HG03095 (cell line): ENCODE data around the gene PPIA.
A peak's percentile ranks its signal among the peaks of the same experiment; 100 is the strongest.

ENCODE experiments used
- ATAC-seq: cut with Tn5 transposase; IDR thresholded peaks from one replicate; pipeline ENCODE4 v1.9.1; 2021; ENCODE audit warnings: moderate library complexity; ENCODE audit not compliant: unreplicated experiment

Gene PPIA

GRCh38 chr7:44796504-44797328 lies at the start of gene PPIA:
Gene PPIA, plus strand, starts transcription at chr7:44796681. Its CDS starts 44 bp downstream, at chr7:44796725.
- ATAC-seq: peak; percentile 81

- peak; percentile 63 for ATAC-seq
These were observed 48.2 kb upstream of the PPIA start, which contains the start of gene ZMIZ2 for GRCh38 chr7:44748045-44748947. Gene ZMIZ2, plus strand, starts transcription at chr7:44748847. Its CDS starts 7,403 bp downstream, at chr7:44756250.

- ATAC-seq: peak; percentile 12
These were observed 47.3 kb upstream of the PPIA start for GRCh38 chr7:44748948-44749731.

- no peak for ATAC-seq
These were observed 46.5 kb upstream of the PPIA start for GRCh38 chr7:44749992-44750391.

GRCh38 chr7:44750424-44750823 lies 46.1 kb upstream of the PPIA start:
- no peak for ATAC-seq

GRCh38 chr7:44750921-44751571 lies 45.4 kb upstream of the PPIA start:
- peak; percentile 60 for ATAC-seq

- no peak for ATAC-seq
These were observed 43.7 kb upstream of the PPIA start for GRCh38 chr7:44752822-44753221.

GRCh38 chr7:44754802-44755697 lies 41.4 kb upstream of the PPIA start:
- no peak for ATAC-seq

GRCh38 chr7:44755698-44756627 lies 40.5 kb upstream of the PPIA start:
- no peak for ATAC-seq

GRCh38 chr7:44756904-44757303 lies 39.6 kb upstream of the PPIA start:
- ATAC-seq: no peak

GRCh38 chr7:44757311-44757710 lies 39.2 kb upstream of the PPIA start:
- ATAC-seq: no peak

GRCh38 chr7:44757739-44758138 lies 38.7 kb upstream of the PPIA start:
- no peak for ATAC-seq

- ATAC-seq: no peak
These were observed 37.2 kb upstream of the PPIA start for GRCh38 chr7:44759246-44759645.

GRCh38 chr7:44760034-44760580 lies 36.4 kb upstream of the PPIA start:
- ATAC-seq: no peak

GRCh38 chr7:44761207-44762161 lies 35.0 kb upstream of the PPIA start:
- ATAC-seq: no peak

GRCh38 chr7:44762300-44762699 lies 34.2 kb upstream of the PPIA start:
- ATAC-seq: no peak
